Measurements from ENCODE around the gene PCBP3. TPM values are rescaled to one million over a fixed set of nuclear protein-coding genes. Genes with fewer than 3 reads are reported as not detected.

Gene PCBP3
- total RNA-seq, 1 experiment from 2014 or later = 10.9 TPM

- DNase-seq = no peak
- H3K4ac ChIP-seq (ENCODE audit: low read depth, low read length) = no peak overlapping the region
- Mint-ChIP-seq H3K36me3 (ENCODE audit: insufficient read depth in 1 of 3, low read depth in 3 of 3) (no peaks in the 10 kb centered on the region), H3K4me1 (no peaks in the 10 kb centered on the region), H3K4me3 (no peak overlapping the region), H3K27ac (no peak overlapping the region), H3K9me3 (no peaks in the 10 kb centered on the region), H3K27me3 (ENCODE audit: low read depth) (peaks cover 2% of the 10 kb centered on the region; the same call in 1 of the 2 replicates)
- no peak overlapping the region for H2AFZ ChIP-seq (ENCODE audit: low read length)
- H3K79me2 ChIP-seq (ENCODE audit: insufficient read depth, low read length) = no peaks in the 10 kb centered on the region
- H3K9me3 ChIP-seq (ENCODE audit: control insufficient read depth, low read depth, low read length) = no peaks in the 10 kb centered on the region
- H3K27me3 ChIP-seq (ENCODE audit: insufficient read depth, low read length) = no peaks in the 10 kb centered on the region
- no peak overlapping the region for H2BK20ac ChIP-seq (ENCODE audit: low read depth, low read length, poor library complexity, severe bottlenecking)
- H3K18ac ChIP-seq (ENCODE audit: insufficient read length, low read depth, low read length) = no peak overlapping the region
- H2BK12ac ChIP-seq (ENCODE audit: insufficient read length, low read depth, low read length) = no peak overlapping the region
- H4K91ac ChIP-seq (ENCODE audit: insufficient read length, low read depth, low read length) = no peak overlapping the region
- H3K23ac ChIP-seq (ENCODE audit: insufficient read length, low read depth, low read length) = no peak overlapping the region
- TF ChIP-seq, protein P1, sequence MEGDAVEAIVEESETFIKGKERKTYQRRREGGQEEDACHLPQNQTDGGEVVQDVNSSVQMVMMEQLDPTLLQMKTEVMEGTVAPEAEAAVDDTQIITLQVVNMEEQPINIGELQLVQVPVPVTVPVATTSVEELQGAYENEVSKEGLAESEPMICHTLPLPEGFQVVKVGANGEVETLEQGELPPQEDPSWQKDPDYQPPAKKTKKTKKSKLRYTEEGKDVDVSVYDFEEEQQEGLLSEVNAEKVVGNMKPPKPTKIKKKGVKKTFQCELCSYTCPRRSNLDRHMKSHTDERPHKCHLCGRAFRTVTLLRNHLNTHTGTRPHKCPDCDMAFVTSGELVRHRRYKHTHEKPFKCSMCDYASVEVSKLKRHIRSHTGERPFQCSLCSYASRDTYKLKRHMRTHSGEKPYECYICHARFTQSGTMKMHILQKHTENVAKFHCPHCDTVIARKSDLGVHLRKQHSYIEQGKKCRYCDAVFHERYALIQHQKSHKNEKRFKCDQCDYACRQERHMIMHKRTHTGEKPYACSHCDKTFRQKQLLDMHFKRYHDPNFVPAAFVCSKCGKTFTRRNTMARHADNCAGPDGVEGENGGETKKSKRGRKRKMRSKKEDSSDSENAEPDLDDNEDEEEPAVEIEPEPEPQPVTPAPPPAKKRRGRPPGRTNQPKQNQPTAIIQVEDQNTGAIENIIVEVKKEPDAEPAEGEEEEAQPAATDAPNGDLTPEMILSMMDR (conservative IDR thresholded peaks at IDR 0.05) = no peak
- H2BK5ac ChIP-seq (ENCODE audit: insufficient read length, low read length) = no peak overlapping the region
- H4K5ac ChIP-seq (ENCODE audit: insufficient read length, low read depth, low read length) = no peak overlapping the region
- no peak overlapping the region for H3K9ac ChIP-seq (ENCODE audit: extremely low read depth, insufficient read length, low read length)
- H3T11ph ChIP-seq (ENCODE audit: low read length) = no peak overlapping the region
- H3K14ac ChIP-seq (ENCODE audit: insufficient read depth, low read length) = no peak overlapping the region
- no peaks in the 10 kb centered on the region for H3K4me1 ChIP-seq (ENCODE audit: insufficient read depth, low read length)
- no CpG with 5 or more reads among the region's 3 CpGs for WGBS (ENCODE audit: extremely low coverage, insufficient read length, low lambda C conversion rate)
- no peak overlapping the region for H3K56ac ChIP-seq (ENCODE audit: insufficient read length, low read depth, low read length)
- no peak overlapping the region for H4K8ac ChIP-seq (replicated peaks; ENCODE audit: insufficient read length, low read depth, low read length)
- H4K20me1 ChIP-seq (ENCODE audit: control insufficient read depth, insufficient read depth, insufficient read length) = no peaks in the 10 kb centered on the region
- no peak overlapping the region for H2BK120ac ChIP-seq (ENCODE audit: low read depth, low read length, poor library complexity, severe bottlenecking)
- no peak overlapping the region for H2AK5ac ChIP-seq (ENCODE audit: insufficient read length, low read length)
- no peak overlapping the region for H3K27ac ChIP-seq (ENCODE audit: insufficient read length, low read depth, low read length)
- no peaks in the 10 kb centered on the region for H3K79me1 ChIP-seq (ENCODE audit: insufficient read depth, low read depth, low read length, poor library complexity, severe bottlenecking)
- no peak overlapping the region for H2BK15ac ChIP-seq (ENCODE audit: low read depth, low read length)
- no peak overlapping the region for H3K4me2 ChIP-seq (ENCODE audit: insufficient read depth, insufficient read length, low read length)
- no peaks in the 10 kb centered on the region for H3K23me2 ChIP-seq (ENCODE audit: insufficient read length, low read depth, low read length, poor library complexity, severe bottlenecking)
These were observed 152.5 kb downstream of the PCBP3 start for GRCh38 chr21:45796003-45796402.
